Lower lobe of right lung (tissue), 2 donors: ENCODE measurements around the gene EPB41L1. TPM values are rescaled to one million over a fixed set of nuclear protein-coding genes. Genes with fewer than 3 reads are reported as not detected.

Experiments
- ATAC-seq, 2 donors: fragments of 200-7000 bp; cut with Tn5 transposase; one replicate each; pipeline ENCODE4 v1.9.1; 2020 to 2022; ENCODE audit warnings: mild to moderate bottlenecking in 2 of 2, moderate library complexity in 2 of 2
- DNase-seq: peaks from one replicate; pipeline ENCODE4 v3.0.0-alpha.2; 2020
- H3K27ac ChIP-seq: fragments of 200-600 bp; one replicate; pipeline ENCODE4 v1.8.0; 2022
- H3K27me3 ChIP-seq: fragments of 200-600 bp; one replicate; pipeline ENCODE4 v1.8.0; 2022; ENCODE audit warnings: low read depth
- H3K36me3 ChIP-seq: fragments of 200-600 bp; one replicate; pipeline ENCODE4 v1.8.0; 2022; ENCODE audit warnings: mild to moderate bottlenecking
- H3K4me1 ChIP-seq: fragments of 200-600 bp; one replicate; pipeline ENCODE4 v1.8.0; 2022
- H3K4me3 ChIP-seq: fragments of 200-600 bp; one replicate; pipeline ENCODE4 v1.8.0; 2022; ENCODE audit warnings: mild to moderate bottlenecking
- H3K9me3 ChIP-seq: fragments of 200-600 bp; one replicate; pipeline ENCODE4 v1.8.0; 2022
- intact Hi-C: fragments of 100-400 bp; cut with DNase I; formaldehyde crosslinking; loops from one replicate; pipeline ENCODE4 v1.11.0; 2022
- total RNA-seq: library from RNA; stranded (reverse); fragmentation: NEBNext Ultra II Directional; extraction: Animal tissue kit (Norgen Biotek cat#: 25700); gene quantifications from one replicate; pipeline ENCODE4 v1.2.1, GENCODE V29; 2021
- TF ChIP-seq, protein P1 (sequence below): fragments of 200-600 bp; IDR thresholded peaks from one replicate; pipeline ENCODE4 v1.8.0; 2022; ENCODE audit warnings: antibody characterized with exemption, mild to moderate bottlenecking
- donor health status: DM: no; HTN: yes; CAD: no; lungs with severe emphysema.

EPB41L1 gene
- total RNA-seq, 1 donor from 2014 or later: 68.9 TPM

DNA sequence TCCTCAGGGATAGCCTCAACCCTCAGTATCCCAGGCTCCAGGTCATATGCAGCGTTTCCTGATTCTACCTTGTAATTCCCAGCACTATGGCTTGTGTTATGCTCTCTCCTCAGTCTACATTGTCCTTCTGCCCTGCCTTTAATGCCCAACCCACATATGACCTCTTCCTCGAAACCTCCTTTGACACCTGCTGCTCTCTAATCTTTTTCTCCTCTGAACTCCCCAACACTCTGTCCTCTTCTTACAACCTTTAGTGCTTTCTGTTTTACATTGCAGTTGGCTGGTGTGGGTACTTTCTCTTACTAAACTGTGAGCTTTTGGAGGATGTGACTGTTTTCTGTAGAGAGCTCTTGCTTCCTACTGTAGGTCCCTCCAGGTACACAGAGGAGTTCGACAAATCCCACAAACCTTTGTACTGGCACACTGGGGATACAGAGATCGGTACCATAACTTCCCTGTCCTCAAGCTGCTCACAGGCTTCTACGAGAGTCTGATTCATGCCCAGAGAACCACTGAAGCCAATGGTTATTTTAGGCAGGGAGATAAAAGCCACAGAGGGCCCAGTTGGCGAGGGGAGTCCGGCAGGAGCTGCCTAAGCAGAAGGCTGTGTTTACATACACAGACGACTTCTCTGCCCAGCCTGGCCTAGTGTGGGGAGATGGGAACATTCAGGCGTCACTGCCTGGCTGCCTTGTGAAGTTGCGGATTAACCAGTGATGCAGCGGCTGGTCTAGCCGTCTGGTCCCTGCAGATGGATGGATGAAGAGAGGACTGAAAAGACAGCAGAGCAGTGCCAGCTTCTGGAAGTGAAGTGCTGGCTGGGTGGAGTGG is 8.4 kb upstream of the EPB41L1 start:
- H3K9me3 ChIP-seq: no peaks in the 10 kb centered on the region
- peaks cover 6% of the 10 kb centered on the region for H3K4me1 ChIP-seq
- DNase-seq: no peak
- H3K27ac ChIP-seq: no peak overlapping the region
- no peaks in the 10 kb centered on the region for H3K36me3 ChIP-seq
- intact Hi-C loops: no loop called here
- TF ChIP-seq, protein P1, sequence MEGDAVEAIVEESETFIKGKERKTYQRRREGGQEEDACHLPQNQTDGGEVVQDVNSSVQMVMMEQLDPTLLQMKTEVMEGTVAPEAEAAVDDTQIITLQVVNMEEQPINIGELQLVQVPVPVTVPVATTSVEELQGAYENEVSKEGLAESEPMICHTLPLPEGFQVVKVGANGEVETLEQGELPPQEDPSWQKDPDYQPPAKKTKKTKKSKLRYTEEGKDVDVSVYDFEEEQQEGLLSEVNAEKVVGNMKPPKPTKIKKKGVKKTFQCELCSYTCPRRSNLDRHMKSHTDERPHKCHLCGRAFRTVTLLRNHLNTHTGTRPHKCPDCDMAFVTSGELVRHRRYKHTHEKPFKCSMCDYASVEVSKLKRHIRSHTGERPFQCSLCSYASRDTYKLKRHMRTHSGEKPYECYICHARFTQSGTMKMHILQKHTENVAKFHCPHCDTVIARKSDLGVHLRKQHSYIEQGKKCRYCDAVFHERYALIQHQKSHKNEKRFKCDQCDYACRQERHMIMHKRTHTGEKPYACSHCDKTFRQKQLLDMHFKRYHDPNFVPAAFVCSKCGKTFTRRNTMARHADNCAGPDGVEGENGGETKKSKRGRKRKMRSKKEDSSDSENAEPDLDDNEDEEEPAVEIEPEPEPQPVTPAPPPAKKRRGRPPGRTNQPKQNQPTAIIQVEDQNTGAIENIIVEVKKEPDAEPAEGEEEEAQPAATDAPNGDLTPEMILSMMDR: no peak
- no peak overlapping the region for H3K4me3 ChIP-seq
- no peaks in the 10 kb centered on the region for H3K27me3 ChIP-seq
- no peak for ATAC-seq

GRCh38 chr20:36147690-36148089 is 6.8 kb upstream of the EPB41L1 start:
- TF ChIP-seq, protein P1: no peak
- Histone ChIP-seq H3K4me3 (no peak overlapping the region), H3K36me3 (no peaks in the 10 kb centered on the region), H3K9me3 (no peaks in the 10 kb centered on the region), H3K4me1 (peaks cover 6% of the 10 kb centered on the region), H3K27ac (no peak overlapping the region), H3K27me3 (no peaks in the 10 kb centered on the region)
- intact Hi-C loops: no loop called here
- no peak for DNase-seq
- ATAC-seq: peak in 1 of 2 donors; percentile 4

DNA sequence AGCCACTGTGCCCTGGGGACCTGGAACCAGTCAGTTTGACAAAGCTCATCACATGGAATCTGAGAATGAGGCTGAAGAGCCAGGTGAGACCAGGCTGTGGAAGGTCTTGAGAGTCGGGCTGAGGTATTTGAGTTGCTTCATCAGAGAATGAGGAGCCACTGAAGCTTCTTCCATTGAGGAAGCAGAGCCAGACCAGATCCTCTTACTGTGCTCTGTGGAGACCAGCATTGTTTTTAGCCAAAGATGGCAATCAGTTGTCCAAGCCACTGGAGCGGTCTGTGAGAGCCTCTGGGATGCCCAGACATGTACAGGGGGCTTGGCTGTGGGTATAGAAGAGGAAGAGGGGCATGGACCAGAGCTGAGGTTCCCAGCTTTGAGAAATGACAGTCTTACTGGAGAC is 6.1 kb upstream of the EPB41L1 start:
- Histone ChIP-seq H3K27me3 (no peaks in the 10 kb centered on the region), H3K4me3 (no peak overlapping the region), H3K27ac (no peak overlapping the region), H3K36me3 (no peaks in the 10 kb centered on the region), H3K4me1 (peaks cover 12% of the 10 kb centered on the region), H3K9me3 (no peaks in the 10 kb centered on the region)
- no peak for ATAC-seq
- intact Hi-C loops: no loop called here
- TF ChIP-seq, protein P1: no peak
- no peak for DNase-seq

DNA sequence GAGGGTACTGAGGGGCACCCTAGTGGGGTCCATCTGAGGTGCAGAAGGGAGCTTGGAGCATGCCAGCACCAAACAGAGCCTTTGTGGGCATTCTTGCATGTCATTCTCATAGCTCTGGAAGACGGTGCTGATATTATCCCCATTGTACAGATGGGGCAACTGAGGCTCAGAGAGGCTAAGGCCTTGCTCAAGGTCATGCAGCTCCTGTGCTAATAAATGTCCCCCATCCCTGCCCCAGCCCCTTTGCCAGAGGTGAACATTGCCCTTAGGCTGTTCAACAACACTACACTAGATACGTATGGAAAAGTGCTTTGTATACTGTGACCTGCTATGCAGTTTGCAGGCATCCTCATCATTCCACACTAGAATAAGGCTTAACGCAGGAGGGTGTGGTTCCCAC is 5.5 kb upstream of the EPB41L1 start:
- no peaks in the 10 kb centered on the region for H3K9me3 ChIP-seq
- DNase-seq (no peak), ATAC-seq (no peak)
- TF ChIP-seq, protein P1: no peak
- H3K36me3 ChIP-seq: no peaks in the 10 kb centered on the region
- peaks cover 17% of the 10 kb centered on the region for H3K4me1 ChIP-seq
- intact Hi-C loops: no loop called here
- H3K27ac ChIP-seq: no peak overlapping the region
- H3K27me3 ChIP-seq: no peaks in the 10 kb centered on the region
- H3K4me3 ChIP-seq: no peak overlapping the region

- Histone ChIP-seq H3K9me3 (no peaks in the 10 kb centered on the region), H3K36me3 (no peaks in the 10 kb centered on the region), H3K27ac (no peak overlapping the region), H3K4me3 (no peak overlapping the region), H3K4me1 (peaks cover 20% of the 10 kb centered on the region), H3K27me3 (no peaks in the 10 kb centered on the region)
- intact Hi-C loops: no loop called here
- TF ChIP-seq, protein P1: no peak
- ATAC-seq (no peak), DNase-seq (no peak)
Observed at GRCh38 chr20:36149469-36149868, 5.1 kb upstream of the EPB41L1 start.
